Parathyroid adenoma (tissue), 2 donors: ENCODE measurements around the gene SPP1.

Source experiments
- H2AFZ ChIP-seq: fragments of 300-600 bp; sonication (generic); one replicate; pipeline ENCODE4 v1.7.0; 2017; ENCODE audit warnings: antibody characterized with exemption, mild to moderate bottlenecking
- H3K27ac ChIP-seq: fragments of 300-600 bp; sonication (generic); one replicate; pipeline ENCODE4 v1.7.0; 2017
- H3K27me3 ChIP-seq: fragments of 300-600 bp; sonication (generic); one replicate; pipeline ENCODE4 v1.7.0; 2017; ENCODE audit warnings: low read length; ENCODE audit not compliant: control insufficient read depth, insufficient read depth
- H3K36me3 ChIP-seq: fragments of 300-600 bp; sonication (generic); one replicate; pipeline ENCODE4 v1.7.0; 2017; ENCODE audit warnings: low read length; ENCODE audit not compliant: control insufficient read depth, insufficient read depth
- H3K4me1 ChIP-seq: fragments of 300-600 bp; sonication (generic); one replicate; pipeline ENCODE4 v1.7.0; 2017; ENCODE audit warnings: control low read depth
- H3K4me2 ChIP-seq: fragments of 300-600 bp; sonication (generic); one replicate; pipeline ENCODE4 v1.7.0; 2017; ENCODE audit warnings: low read length
- H3K4me3 ChIP-seq: fragments of 300-600 bp; sonication (generic); one replicate; pipeline ENCODE4 v1.7.0; 2017; ENCODE audit warnings: low read depth, low read length
- H3K79me2 ChIP-seq: fragments of 300-600 bp; sonication (generic); one replicate; pipeline ENCODE4 v1.7.0; 2017; ENCODE audit warnings: control low read depth
- H3K9ac ChIP-seq: fragments of 300-600 bp; sonication (generic); one replicate; pipeline ENCODE4 v1.7.0; 2017; ENCODE audit warnings: mild to moderate bottlenecking
- H3K9me3 ChIP-seq: fragments of 300-600 bp; sonication (generic); one replicate; pipeline ENCODE4 v1.7.0; 2017; ENCODE audit warnings: low read length; ENCODE audit not compliant: control insufficient read depth
- TF ChIP-seq, protein P1 (sequence below): fragments of 300-600 bp; sonication (generic); IDR thresholded peaks from one replicate; pipeline ENCODE4 v1.7.0; 2017; ENCODE audit warnings: antibody characterized with exemption, mild to moderate bottlenecking
- donor health status: primary hyperparathyroidism.

Gene SPP1

DNA sequence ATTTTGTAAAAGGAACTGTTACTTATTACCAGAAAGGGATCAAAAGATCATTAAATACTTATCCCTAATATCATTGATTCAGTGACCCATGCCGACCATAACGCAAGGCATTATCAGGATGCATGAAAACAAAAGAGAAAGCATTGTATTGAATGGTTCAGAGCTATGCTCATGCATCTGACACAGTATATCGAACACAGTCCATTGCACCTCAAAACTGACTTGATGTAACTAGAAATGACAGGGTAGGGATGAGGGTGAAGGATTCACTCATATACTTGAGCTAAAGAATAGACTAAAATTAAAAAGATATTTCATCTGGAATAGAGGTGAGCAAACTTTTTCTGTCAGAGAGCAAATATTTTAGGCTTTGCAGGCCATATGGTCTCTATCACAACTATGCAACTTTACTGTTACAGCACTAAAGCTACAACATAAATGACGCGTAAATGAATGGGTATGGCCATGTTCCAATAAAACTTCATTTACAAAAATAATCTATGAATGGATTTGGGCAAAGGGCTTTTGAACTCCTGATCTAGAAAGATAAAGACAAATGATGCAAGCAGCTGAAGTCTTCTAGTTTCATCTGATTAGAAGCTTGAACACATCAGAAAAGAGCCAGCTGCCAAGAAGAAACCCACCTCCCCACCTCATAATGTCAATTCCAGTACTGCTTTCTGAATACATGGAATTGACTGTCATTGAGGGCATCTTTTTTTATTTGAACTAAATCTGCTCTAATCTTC is 12.9 kb upstream of the SPP1 start:
- TF ChIP-seq, protein P1, sequence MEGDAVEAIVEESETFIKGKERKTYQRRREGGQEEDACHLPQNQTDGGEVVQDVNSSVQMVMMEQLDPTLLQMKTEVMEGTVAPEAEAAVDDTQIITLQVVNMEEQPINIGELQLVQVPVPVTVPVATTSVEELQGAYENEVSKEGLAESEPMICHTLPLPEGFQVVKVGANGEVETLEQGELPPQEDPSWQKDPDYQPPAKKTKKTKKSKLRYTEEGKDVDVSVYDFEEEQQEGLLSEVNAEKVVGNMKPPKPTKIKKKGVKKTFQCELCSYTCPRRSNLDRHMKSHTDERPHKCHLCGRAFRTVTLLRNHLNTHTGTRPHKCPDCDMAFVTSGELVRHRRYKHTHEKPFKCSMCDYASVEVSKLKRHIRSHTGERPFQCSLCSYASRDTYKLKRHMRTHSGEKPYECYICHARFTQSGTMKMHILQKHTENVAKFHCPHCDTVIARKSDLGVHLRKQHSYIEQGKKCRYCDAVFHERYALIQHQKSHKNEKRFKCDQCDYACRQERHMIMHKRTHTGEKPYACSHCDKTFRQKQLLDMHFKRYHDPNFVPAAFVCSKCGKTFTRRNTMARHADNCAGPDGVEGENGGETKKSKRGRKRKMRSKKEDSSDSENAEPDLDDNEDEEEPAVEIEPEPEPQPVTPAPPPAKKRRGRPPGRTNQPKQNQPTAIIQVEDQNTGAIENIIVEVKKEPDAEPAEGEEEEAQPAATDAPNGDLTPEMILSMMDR = no peak
- Histone ChIP-seq H3K36me3 (no peaks in the 10 kb centered on the region), H3K9me3 (no peaks in the 10 kb centered on the region), H3K27ac (no peak overlapping the region), H3K4me3 (no peak overlapping the region), H3K27me3 (no peaks in the 10 kb centered on the region), H2AFZ (no peak overlapping the region), H3K9ac (no peak overlapping the region), H3K4me1 (no peaks in the 10 kb centered on the region), H3K79me2 (no peaks in the 10 kb centered on the region), H3K4me2 (no peak overlapping the region)

DNA sequence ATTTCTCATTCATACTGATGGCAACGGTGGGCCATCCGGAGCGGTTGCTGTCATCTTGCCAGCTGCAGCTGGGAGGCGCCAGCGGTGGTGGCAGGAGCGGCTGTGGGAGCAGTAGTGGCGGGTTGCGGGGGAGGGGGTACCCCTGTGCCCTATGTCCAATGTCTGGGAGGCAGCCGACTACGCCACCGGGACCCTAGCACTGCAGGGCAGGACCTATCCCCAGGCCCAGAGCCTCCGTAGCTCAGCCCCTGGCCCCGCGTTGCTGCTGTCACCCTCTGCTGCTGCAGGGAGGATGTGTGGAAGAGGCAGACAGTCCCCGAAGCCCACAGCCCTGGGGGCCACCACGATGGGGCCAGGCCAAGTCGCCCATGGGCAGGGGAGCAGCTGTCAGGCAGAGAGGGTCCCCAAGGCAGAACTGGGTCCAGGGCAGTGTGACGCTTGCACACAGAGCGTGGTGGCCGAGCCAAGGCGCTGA is 10.0 kb upstream of the SPP1 start:
- Histone ChIP-seq H3K4me1 (no peaks in the 10 kb centered on the region), H3K9ac (no peak overlapping the region), H3K36me3 (no peaks in the 10 kb centered on the region), H2AFZ (no peak overlapping the region), H3K4me3 (no peak overlapping the region), H3K27me3 (no peaks in the 10 kb centered on the region), H3K79me2 (no peaks in the 10 kb centered on the region), H3K27ac (no peak overlapping the region), H3K4me2 (no peak overlapping the region), H3K9me3 (no peaks in the 10 kb centered on the region)
- TF ChIP-seq, protein P1 = no peak

DNA sequence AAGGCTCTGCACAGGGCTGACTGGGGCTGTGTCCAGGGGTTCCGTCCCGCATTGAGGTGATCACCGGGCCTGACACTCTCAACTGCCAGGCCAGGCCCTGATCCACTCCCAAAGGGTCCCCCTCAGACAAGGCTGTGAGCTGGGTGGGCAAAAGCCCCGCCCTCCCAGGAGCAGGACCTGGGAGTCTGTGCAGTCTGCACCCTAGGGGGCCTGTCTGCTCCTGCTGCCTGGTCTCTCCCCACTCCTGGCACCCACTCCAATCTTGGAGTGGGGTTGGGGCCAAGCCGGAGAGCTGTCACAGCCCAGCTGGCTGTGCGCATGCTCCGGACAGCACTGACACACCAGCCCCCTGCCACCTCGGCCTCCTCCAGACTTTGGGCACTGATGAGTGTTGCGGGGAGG is 9.4 kb upstream of the SPP1 start:
- Histone ChIP-seq H3K9ac (no peak overlapping the region), H3K4me1 (no peaks in the 10 kb centered on the region), H3K4me3 (no peak overlapping the region), H3K79me2 (no peaks in the 10 kb centered on the region), H3K4me2 (no peak overlapping the region), H3K27ac (no peak overlapping the region), H3K9me3 (no peaks in the 10 kb centered on the region), H3K27me3 (no peaks in the 10 kb centered on the region), H3K36me3 (no peaks in the 10 kb centered on the region), H2AFZ (no peak overlapping the region)
- TF ChIP-seq, protein P1 = no peak

DNA sequence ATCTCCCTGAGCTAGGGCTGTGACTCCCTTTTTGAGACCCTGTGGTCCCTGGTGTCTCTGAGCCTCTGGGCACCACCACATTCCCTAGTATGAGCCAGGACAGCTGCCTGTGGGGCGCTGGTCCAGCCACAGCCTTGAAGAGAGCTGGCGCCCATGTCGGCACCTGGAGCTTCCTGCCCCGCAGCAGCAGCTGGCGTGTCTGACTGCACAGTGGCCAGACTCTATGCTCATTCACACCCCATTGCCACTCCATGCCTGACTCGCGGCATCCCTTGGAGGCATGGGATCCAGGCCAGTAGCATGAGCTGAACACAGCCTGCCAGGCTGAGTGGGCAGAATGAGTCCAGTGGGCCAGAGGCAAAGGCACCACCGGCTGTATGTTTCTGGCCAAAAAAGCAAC is 8.3 kb upstream of the SPP1 start:
- H3K36me3 ChIP-seq = no peaks in the 10 kb centered on the region
- no peaks in the 10 kb centered on the region for H3K27me3 ChIP-seq
- H3K4me2 ChIP-seq = no peak overlapping the region
- H3K9me3 ChIP-seq = no peaks in the 10 kb centered on the region
- no peak overlapping the region for H2AFZ ChIP-seq
- H3K79me2 ChIP-seq = no peaks in the 10 kb centered on the region
- H3K27ac ChIP-seq = no peak overlapping the region
- H3K4me1 ChIP-seq = no peaks in the 10 kb centered on the region
- no peak overlapping the region for H3K9ac ChIP-seq
- TF ChIP-seq, protein P1 = no peak
- no peak overlapping the region for H3K4me3 ChIP-seq

DNA sequence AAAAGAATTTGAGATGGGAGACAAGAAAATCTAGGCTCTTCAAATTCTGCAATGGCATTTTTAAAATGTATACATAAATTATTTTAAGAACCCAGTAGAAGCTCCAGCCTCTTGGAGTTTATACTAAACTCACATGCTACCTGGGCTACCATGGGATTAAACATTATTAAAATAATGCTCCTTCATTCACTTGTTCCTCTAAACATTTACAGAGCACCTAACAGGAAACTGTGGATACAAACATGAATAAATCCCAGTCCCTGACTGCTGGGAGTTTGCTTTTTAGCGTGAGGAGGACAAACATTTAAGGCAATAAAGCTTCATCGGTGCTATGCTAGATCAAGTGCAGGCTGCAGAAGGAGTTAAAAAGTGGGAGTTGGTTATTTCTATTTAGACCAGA is 5.4 kb upstream of the SPP1 start:
- no peak overlapping the region for H3K4me2 ChIP-seq
- H3K27me3 ChIP-seq = no peaks in the 10 kb centered on the region
- TF ChIP-seq, protein P1 = no peak
- H3K9me3 ChIP-seq = no peaks in the 10 kb centered on the region
- no peaks in the 10 kb centered on the region for H3K36me3 ChIP-seq
- no peak overlapping the region for H2AFZ ChIP-seq
- no peak overlapping the region for H3K4me3 ChIP-seq
- H3K9ac ChIP-seq = no peak overlapping the region
- H3K27ac ChIP-seq = no peak overlapping the region
- no peaks in the 10 kb centered on the region for H3K4me1 ChIP-seq
- H3K79me2 ChIP-seq = no peaks in the 10 kb centered on the region
